IMR-90 (cell line): ENCODE data around the gene TRIM26. TPM values are rescaled to one million over a fixed set of nuclear protein-coding genes. Genes with fewer than 3 reads are reported as not detected.

Source experiments
- ATAC-seq: fragments of 200-7000 bp; cut with Tn5 transposase; 2 replicates; pipeline ENCODE4 v1.9.1; 2020; ENCODE audit warnings: low read depth, mild to moderate bottlenecking, moderate library complexity
- BruUV-seq: library from RNA; stranded (reverse); fragments of 400-500 nt; replicated peaks from 2 replicates; lab custom pipeline; 2021; lab: Mats Ljungman, UMichigan
- CTCF ChIA-PET: fragments of 300-600 bp; formaldehyde crosslinking; extraction: SDS; loops from one replicate; lab custom pipeline; 2021; ENCODE audit warnings: antibody characterized with exemption; lab: Yijun Ruan, JAX
- POLR2A ChIA-PET: fragments of 300-600 bp; sonication (Branson Sonifier 250); formaldehyde crosslinking; loops from one replicate; lab custom pipeline; 2022; ENCODE audit warnings: antibody characterized with exemption; ENCODE audit not compliant: unreplicated experiment; lab: Charles Lee
- DNase-seq: peaks from one replicate; pipeline ENCODE4 v3.0.0; 2013
- H2AFZ ChIP-seq: replicated peaks from 2 replicates; pipeline ENCODE3; 2013; ENCODE audit warnings: low read length, mild to moderate bottlenecking; ENCODE audit not compliant: poor library complexity
- H2AK5ac ChIP-seq: 2 replicates; pipeline ENCODE4 v1.6.1; 2013; ENCODE audit warnings: low read depth, low read length, inconsistent platforms
- H2AK9ac ChIP-seq: replicated peaks from 2 replicates; pipeline ENCODE3; 2013; ENCODE audit warnings: mild to moderate bottlenecking, low read depth, low read length, moderate library complexity; ENCODE audit not compliant: poor library complexity
- H2BK120ac ChIP-seq: 2 replicates; pipeline ENCODE4 v1.6.1; 2013; ENCODE audit warnings: low read depth, low read length, inconsistent platforms
- H2BK15ac ChIP-seq: 3 replicates; pipeline ENCODE4 v1.6.1; 2013; ENCODE audit warnings: low read depth, low read length, inconsistent platforms
- H2BK20ac ChIP-seq: 2 replicates; pipeline ENCODE4 v1.6.1; 2013; ENCODE audit warnings: low read depth, mild to moderate bottlenecking, inconsistent platforms, low read length, moderate library complexity
- H2BK5ac ChIP-seq: 2 replicates; pipeline ENCODE4 v1.6.1; 2013; ENCODE audit warnings: mild to moderate bottlenecking, low read depth, low read length, inconsistent platforms; ENCODE audit not compliant: poor library complexity, severe bottlenecking
- H3K14ac ChIP-seq: replicated peaks from 2 replicates; pipeline ENCODE4 v1.6.1; 2013; ENCODE audit warnings: low read depth, low read length, inconsistent platforms
- H3K18ac ChIP-seq: 2 replicates; pipeline ENCODE4 v1.6.1; 2013; ENCODE audit warnings: low read depth, low read length, control low read depth
- H3K23ac ChIP-seq: 2 replicates; pipeline ENCODE4 v1.6.1; 2013; ENCODE audit warnings: low read depth, low read length, inconsistent platforms
- H3K27ac ChIP-seq: 2 replicates; pipeline ENCODE4 v1.5.1; 2013; ENCODE audit warnings: mild to moderate bottlenecking, control low read depth, low read length; ENCODE audit not compliant: insufficient read depth
- H3K27me3 ChIP-seq: 2 replicates; pipeline ENCODE4 v1.6.1; 2013; ENCODE audit warnings: low read length; ENCODE audit not compliant: control insufficient read depth, insufficient read depth
- H3K36me3 ChIP-seq: 2 replicates; pipeline ENCODE4 v1.6.1; 2013; ENCODE audit warnings: low read length, mixed read lengths; ENCODE audit not compliant: control insufficient read depth, insufficient read depth
- H3K4ac ChIP-seq: 2 replicates; pipeline ENCODE4 v1.6.1; 2013; ENCODE audit warnings: low read depth, low read length, inconsistent platforms
- H3K4me1 ChIP-seq: 2 replicates; pipeline ENCODE4 v1.6.1; 2013; ENCODE audit warnings: low read length, mixed read lengths; ENCODE audit not compliant: control insufficient read depth, insufficient read depth
- H3K4me2 ChIP-seq: 2 replicates; pipeline ENCODE4 v1.6.1; 2013; ENCODE audit warnings: low read depth, mild to moderate bottlenecking, control low read depth, low read length, moderate library complexity
- H3K4me3 ChIP-seq: 2 replicates; pipeline ENCODE4 v1.5.1; 2013; ENCODE audit warnings: low read depth, mild to moderate bottlenecking, control low read depth, low read length, moderate library complexity; ENCODE audit not compliant: insufficient read depth
- H3K56ac ChIP-seq: 2 replicates; pipeline ENCODE4 v1.6.1; 2013; ENCODE audit warnings: low read length, inconsistent platforms; ENCODE audit not compliant: insufficient read depth; ENCODE audit errors: extremely low read depth
- H3K79me1 ChIP-seq, 2 experiments: 2 replicates each; pipeline ENCODE4 v1.6.1; 2013; ENCODE audit warnings: low read length in 2 of 2, inconsistent platforms in 1 of 2, low read depth in 1 of 2
- H3K9ac ChIP-seq: 2 replicates; pipeline ENCODE4 v1.6.1; 2013; ENCODE audit warnings: low read depth, low read length, control low read depth
- H3K9me1 ChIP-seq: 2 replicates; pipeline ENCODE4 v1.6.1; 2013; ENCODE audit warnings: low read length, inconsistent platforms; ENCODE audit not compliant: insufficient read depth
- H3K9me3 ChIP-seq: 2 replicates; pipeline ENCODE4 v1.6.1; 2013; ENCODE audit warnings: low read length; ENCODE audit not compliant: control insufficient read depth, insufficient read depth
- H4K20me1 ChIP-seq: 2 replicates; pipeline ENCODE4 v1.6.1; 2013; ENCODE audit warnings: low read length, inconsistent platforms; ENCODE audit not compliant: insufficient read depth
- H4K5ac ChIP-seq: 2 replicates; pipeline ENCODE4 v1.6.1; 2013; ENCODE audit warnings: mild to moderate bottlenecking, low read depth, low read length, control low read depth
- H4K8ac ChIP-seq, 2 experiments: 2 replicates each; pipeline ENCODE4 v1.6.1; 2013; ENCODE audit warnings: low read depth in 2 of 2, low read length in 2 of 2, control low read depth in 1 of 2, inconsistent platforms in 1 of 2
- H4K91ac ChIP-seq: 2 replicates; pipeline ENCODE4 v1.6.1; 2013; ENCODE audit warnings: low read depth, low read length, inconsistent platforms; ENCODE audit not compliant: insufficient read depth
- BHLHE40 ChIP-seq: fragments of 150-350 bp; IDR thresholded peaks from 2 replicates; pipeline ENCODE4 v1.6.1; 2016; ENCODE audit warnings: mild to moderate bottlenecking, low read depth, low read length
- CEBPB ChIP-seq: IDR thresholded peaks from 2 replicates; pipeline ENCODE4 v1.6.1; 2012; ENCODE audit warnings: low read depth, low read length, improper control_type of control experiment
- CHD1 ChIP-seq: IDR thresholded peaks from 2 replicates; pipeline ENCODE4 v1.6.1; 2012; ENCODE audit warnings: low read depth, low read length, improper control_type of control experiment
- FOS ChIP-seq: fragments of 150-350 bp; IDR thresholded peaks from 2 replicates; pipeline ENCODE4 v1.6.1; 2016; ENCODE audit warnings: low read depth, low read length
- MAFK ChIP-seq: IDR thresholded peaks from 2 replicates; pipeline ENCODE4 v1.6.1; 2012; ENCODE audit warnings: low read depth, low read length, improper control_type of control experiment
- MXI1 ChIP-seq: IDR thresholded peaks from 2 replicates; pipeline ENCODE4 v1.6.1; 2012; ENCODE audit warnings: low read depth, mild to moderate bottlenecking, low read length, moderate library complexity, borderline replicate concordance
- NFE2L2 ChIP-seq: fragments of 150-350 bp; IDR thresholded peaks from 2 replicates; pipeline ENCODE4 v1.6.1; 2016; ENCODE audit warnings: low read depth, mild to moderate bottlenecking, low read length
- POLR2A ChIP-seq: IDR thresholded peaks from 2 replicates; pipeline ENCODE4 v1.6.1; 2012; ENCODE audit warnings: mild to moderate bottlenecking, low read depth, low read length
- RAD21 ChIP-seq: IDR thresholded peaks from 2 replicates; pipeline ENCODE4 v1.6.1; 2012; ENCODE audit warnings: low read length, improper control_type of control experiment
- RCOR1 ChIP-seq: IDR thresholded peaks from 2 replicates; pipeline ENCODE4 v1.6.1; 2012; ENCODE audit warnings: mild to moderate bottlenecking, low read length, improper control_type of control experiment; ENCODE audit not compliant: insufficient replicate concordance
- RFX5 ChIP-seq: IDR thresholded peaks from 2 replicates; pipeline ENCODE4 v1.8.0; 2012; ENCODE audit warnings: low read depth, mild to moderate bottlenecking, low read length, moderate library complexity
- SMC3 ChIP-seq: fragments of 150-350 bp; IDR thresholded peaks from 2 replicates; pipeline ENCODE4 v1.6.1; 2016; ENCODE audit warnings: low read depth, mild to moderate bottlenecking, antibody characterized with exemption, low read length, moderate library complexity
- WGBS, 2 experiments: methylation state at CpG; one replicate each; pipeline versions ENCODE4 v1.1.5 to v1.1.7; 2013; ENCODE audit warnings: missing lambda C conversion rate in 2 of 2; ENCODE audit not compliant: insufficient read length in 1 of 2; ENCODE audit errors: extremely low coverage in 2 of 2; 5-methylcytosine and 5-hydroxymethylcytosine counted together
- dilution Hi-C: fragments of 300-500 bp; cut with HindIII; formaldehyde crosslinking; loops from one replicate; pipeline ENCODE4 v1.14.3; 2018; ENCODE audit warnings: low sequenced_read_pairs; ENCODE audit not compliant: unreplicated experiment
- in situ Hi-C: fragments of 300-500 bp; cut with MboI; formaldehyde crosslinking; loops from 3 replicates; pipeline ENCODE4 v1.14.3; 2019; ENCODE audit warnings: low sequenced_read_pairs, inconsistent platforms, mixed read lengths
- intact Hi-C: fragments of 100-400 bp; cut with micrococcal nuclease; formaldehyde crosslinking; loops from 2 replicates; pipeline ENCODE4 v1.10.0; 2022
- polyA plus RNA-seq, 3 experiments: library from polyadenylated mRNA; depleted of rRNA; stranded (reverse); fragments of >200 nt; gene quantifications; 2 replicates each; pipeline ENCODE4 v1.2.3, GENCODE V29; 2012; ENCODE audit warnings: low replicate concordance in 1 of 3
- total RNA-seq: library from RNA; depleted of rRNA; stranded (reverse); fragments of >200 nt; gene quantifications from 2 replicates; pipeline ENCODE4 v1.2.3, GENCODE V29; 2012
- TF ChIP-seq, protein P1 (sequence below): fragments of 150-350 bp; IDR thresholded peaks from 2 replicates; pipeline ENCODE4 v1.6.1; 2016; ENCODE audit warnings: low read depth, mild to moderate bottlenecking, low read length, moderate library complexity, borderline replicate concordance
- TF ChIP-seq, protein P2 (sequence below): fragments of 150-350 bp; IDR thresholded peaks from 2 replicates; pipeline ENCODE4 v1.6.1; 2017; ENCODE audit warnings: mild to moderate bottlenecking, antibody characterized with exemption, low read length, low read depth
- TF ChIP-seq, protein P3 (sequence below): conservative IDR thresholded peaks from 2 replicates; pipeline ENCODE4 v1.5.1; 2012; ENCODE audit warnings: mild to moderate bottlenecking, low read depth, low read length, improper control_type of control experiment

The TRIM26 gene
- total and polyA plus RNA-seq, 2 of the 4 experiments (the other 2 are of a cell fraction): 22.6 to 23.8 TPM

DNA sequence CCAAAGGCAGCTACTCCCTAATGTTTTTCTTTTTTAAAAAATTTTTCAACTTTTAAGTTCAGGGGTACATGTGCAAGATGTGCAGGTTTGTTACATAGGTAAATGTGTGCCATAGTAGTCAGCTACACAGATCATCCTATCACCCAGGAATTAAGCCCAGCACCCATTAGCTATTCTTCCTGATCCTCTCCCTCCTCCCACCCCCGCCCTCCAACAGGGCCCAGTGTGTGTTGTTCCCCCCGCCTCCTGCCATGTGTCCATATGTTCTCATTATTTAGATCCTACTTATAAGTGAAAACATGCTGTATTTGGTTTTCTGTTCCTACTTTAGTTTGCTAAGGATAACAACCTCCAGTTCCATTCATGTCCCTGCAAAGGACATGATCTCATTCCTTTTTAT, 37.4 kb downstream of the TRIM26 start:
- Histone ChIP-seq H3K4me2 (no peak overlapping the region), H3K14ac (no peak overlapping the region), H3K56ac (no peak overlapping the region), H3K9me3 (no peaks in the 10 kb centered on the region), H3K9me1 (no peaks in the 10 kb centered on the region), H3K4me1 (no peaks in the 10 kb centered on the region), H3K27me3 (peaks cover 30% of the 10 kb centered on the region), H2AFZ (no peak overlapping the region), H2BK120ac (no peak overlapping the region), H3K36me3 (no peaks in the 10 kb centered on the region), H3K4ac (no peak overlapping the region), H4K8ac (no peak overlapping the region), H4K20me1 (no peaks in the 10 kb centered on the region), H3K79me1 (no peaks in the 10 kb centered on the region), H2BK20ac (no peak overlapping the region), H2BK15ac (no peak overlapping the region), H2AK5ac (no peak overlapping the region), H3K23ac (no peak overlapping the region), H3K9ac (no peak overlapping the region), H4K91ac (no peak overlapping the region), H2AK9ac (no peak overlapping the region), H3K4me3 (no peak overlapping the region), H3K27ac (no peak overlapping the region), H4K5ac (no peak overlapping the region), H2BK5ac (no peak overlapping the region), H3K18ac (no peak overlapping the region)
- no CpG with 5 or more reads among the region's 2 CpGs for WGBS, 2 experiments
- no peak for DNase-seq
- no peak for ATAC-seq
- CTCF ChIA-PET: no interaction called here
- intact Hi-C loops (no loop called here), in situ Hi-C loops (no loop called here), dilution Hi-C loops (no loop called here)
- POLR2A ChIA-PET: no interaction called here
- BruUV-seq: no TSS peak
- no peak for TF ChIP-seq FOS
- no peak for TF ChIP-seq CEBPB
- TF ChIP-seq RAD21: no peak
- TF ChIP-seq MAFK: no peak
- TF ChIP-seq NFE2L2: no peak
- no peak for TF ChIP-seq RCOR1
- TF ChIP-seq RFX5: no peak
- no peak for TF ChIP-seq MXI1
- no peak for TF ChIP-seq BHLHE40
- TF ChIP-seq, protein P1, sequence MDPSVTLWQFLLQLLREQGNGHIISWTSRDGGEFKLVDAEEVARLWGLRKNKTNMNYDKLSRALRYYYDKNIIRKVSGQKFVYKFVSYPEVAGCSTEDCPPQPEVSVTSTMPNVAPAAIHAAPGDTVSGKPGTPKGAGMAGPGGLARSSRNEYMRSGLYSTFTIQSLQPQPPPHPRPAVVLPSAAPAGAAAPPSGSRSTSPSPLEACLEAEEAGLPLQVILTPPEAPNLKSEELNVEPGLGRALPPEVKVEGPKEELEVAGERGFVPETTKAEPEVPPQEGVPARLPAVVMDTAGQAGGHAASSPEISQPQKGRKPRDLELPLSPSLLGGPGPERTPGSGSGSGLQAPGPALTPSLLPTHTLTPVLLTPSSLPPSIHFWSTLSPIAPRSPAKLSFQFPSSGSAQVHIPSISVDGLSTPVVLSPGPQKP: no peak
- TF ChIP-seq POLR2A: no peak
- TF ChIP-seq, protein P2, sequence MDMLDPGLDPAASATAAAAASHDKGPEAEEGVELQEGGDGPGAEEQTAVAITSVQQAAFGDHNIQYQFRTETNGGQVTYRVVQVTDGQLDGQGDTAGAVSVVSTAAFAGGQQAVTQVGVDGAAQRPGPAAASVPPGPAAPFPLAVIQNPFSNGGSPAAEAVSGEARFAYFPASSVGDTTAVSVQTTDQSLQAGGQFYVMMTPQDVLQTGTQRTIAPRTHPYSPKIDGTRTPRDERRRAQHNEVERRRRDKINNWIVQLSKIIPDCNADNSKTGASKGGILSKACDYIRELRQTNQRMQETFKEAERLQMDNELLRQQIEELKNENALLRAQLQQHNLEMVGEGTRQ: no peak
- TF ChIP-seq, protein P3, sequence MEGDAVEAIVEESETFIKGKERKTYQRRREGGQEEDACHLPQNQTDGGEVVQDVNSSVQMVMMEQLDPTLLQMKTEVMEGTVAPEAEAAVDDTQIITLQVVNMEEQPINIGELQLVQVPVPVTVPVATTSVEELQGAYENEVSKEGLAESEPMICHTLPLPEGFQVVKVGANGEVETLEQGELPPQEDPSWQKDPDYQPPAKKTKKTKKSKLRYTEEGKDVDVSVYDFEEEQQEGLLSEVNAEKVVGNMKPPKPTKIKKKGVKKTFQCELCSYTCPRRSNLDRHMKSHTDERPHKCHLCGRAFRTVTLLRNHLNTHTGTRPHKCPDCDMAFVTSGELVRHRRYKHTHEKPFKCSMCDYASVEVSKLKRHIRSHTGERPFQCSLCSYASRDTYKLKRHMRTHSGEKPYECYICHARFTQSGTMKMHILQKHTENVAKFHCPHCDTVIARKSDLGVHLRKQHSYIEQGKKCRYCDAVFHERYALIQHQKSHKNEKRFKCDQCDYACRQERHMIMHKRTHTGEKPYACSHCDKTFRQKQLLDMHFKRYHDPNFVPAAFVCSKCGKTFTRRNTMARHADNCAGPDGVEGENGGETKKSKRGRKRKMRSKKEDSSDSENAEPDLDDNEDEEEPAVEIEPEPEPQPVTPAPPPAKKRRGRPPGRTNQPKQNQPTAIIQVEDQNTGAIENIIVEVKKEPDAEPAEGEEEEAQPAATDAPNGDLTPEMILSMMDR: no peak
- TF ChIP-seq SMC3: no peak
- no peak for TF ChIP-seq CHD1
